Cardiac muscle cell (in vitro differentiated cells and primary cell): ENCODE data around the gene LIX1. TPM values are rescaled to one million over a fixed set of nuclear protein-coding genes. Genes with fewer than 3 reads are reported as not detected.

Experiments
- DNase-seq, 2 donors: peaks; one replicate each; pipeline versions ENCODE4 v3.0.0 to v3.0.0-alpha.2; 2010 to 2017; ENCODE audit warnings: low read depth in 1 of 2, low spot score in 1 of 2
- H3K27ac ChIP-seq: fragments of 200-600 bp; sonication (generic); 2 replicates; pipeline ENCODE4 v1.5.1; 2016
- H3K27me3 ChIP-seq: fragments of 200-600 bp; sonication (generic); 2 replicates; pipeline ENCODE4 v1.6.0; 2016; ENCODE audit warnings: control low read depth
- H3K36me3 ChIP-seq: fragments of 200-600 bp; sonication (generic); 2 replicates; pipeline ENCODE4 v1.5.1; 2016; ENCODE audit warnings: control low read depth
- H3K4me1 ChIP-seq: fragments of 200-600 bp; sonication (generic); 2 replicates; pipeline ENCODE4 v1.8.1; 2017; ENCODE audit warnings: low read depth, mild to moderate bottlenecking, mixed run types
- H3K4me3 ChIP-seq: fragments of 200-600 bp; sonication (generic); 2 replicates; pipeline ENCODE4 v1.5.1; 2016; ENCODE audit warnings: mild to moderate bottlenecking
- H3K9me3 ChIP-seq: fragments of 200-600 bp; sonication (generic); 2 replicates; pipeline ENCODE4 v1.5.1; 2017; ENCODE audit warnings: low read depth, mild to moderate bottlenecking, control low read depth
- CTCF ChIP-seq: IDR thresholded peaks from 2 replicates; pipeline ENCODE4 v1.5.1; 2012; ENCODE audit warnings: low read depth, mild to moderate bottlenecking, low read length
- polyA plus RNA-seq: library from polyadenylated mRNA; unstranded; fragments of >200 nt; fragmentation: Nextera tagmentation; extraction: Ambion mirVana; gene quantifications from 2 replicates; pipeline ENCODE4 v1.2.1, GENCODE V29; 2016
- total RNA-seq: library from RNA; depleted of rRNA; stranded (reverse); fragments of >200 nt; gene quantifications from 2 replicates; pipeline ENCODE4 v1.2.3, GENCODE V29; 2016

The LIX1 gene
- total and polyA plus RNA-seq, 2 experiments from 2014 or later = 68.1 to 96.0 TPM

- no peak for TF ChIP-seq CTCF
- no peak overlapping the region for H3K4me3 ChIP-seq
- peaks cover 42% of the 10 kb centered on the region for H3K4me1 ChIP-seq
- H3K27me3 ChIP-seq = no peaks in the 10 kb centered on the region
- peak overlapping the region; percentile 97 for H3K27ac ChIP-seq
- no peak for DNase-seq
- no peaks in the 10 kb centered on the region for H3K9me3 ChIP-seq
- peaks cover 25% of the 10 kb centered on the region for H3K36me3 ChIP-seq
Observed at GRCh38 chr5:97120195-97120594, 22.2 kb downstream of the LIX1 start.

GRCh38 chr5:97119007-97119390 is 23.4 kb downstream of the LIX1 start:
- no peak overlapping the region for H3K4me3 ChIP-seq
- H3K4me1 ChIP-seq = peaks cover 54% of the 10 kb centered on the region
- TF ChIP-seq CTCF = no peak
- H3K36me3 ChIP-seq = peaks cover 21% of the 10 kb centered on the region
- H3K27me3 ChIP-seq = no peaks in the 10 kb centered on the region
- H3K27ac ChIP-seq = peak overlapping the region; percentile 97
- H3K9me3 ChIP-seq = no peaks in the 10 kb centered on the region
- DNase-seq = no peak

GRCh38 chr5:97118261-97119006 is 24.0 kb downstream of the LIX1 start:
- peak overlapping the region; percentile 97 for H3K27ac ChIP-seq

GRCh38 chr5:97115932-97116331 is 26.5 kb downstream of the LIX1 start:
- Histone ChIP-seq H3K4me3 (no peak overlapping the region), H3K27ac (peak overlapping the region; percentile 97), H3K4me1 (peaks cover 76% of the 10 kb centered on the region), H3K36me3 (peaks cover 6% of the 10 kb centered on the region), H3K9me3 (no peaks in the 10 kb centered on the region), H3K27me3 (no peaks in the 10 kb centered on the region)
- peak in 1 of 2 donors; percentile 95 for DNase-seq
- no peak for TF ChIP-seq CTCF

More at GRCh38 chr5:97118261-97119006, 24.0 kb downstream of the LIX1 start:
- no peak for TF ChIP-seq CTCF
- peaks cover 15% of the 10 kb centered on the region for H3K36me3 ChIP-seq
- H3K4me1 ChIP-seq = peaks cover 56% of the 10 kb centered on the region
- H3K4me3 ChIP-seq = no peak overlapping the region
- no peaks in the 10 kb centered on the region for H3K27me3 ChIP-seq
- H3K9me3 ChIP-seq = no peaks in the 10 kb centered on the region
- DNase-seq = no peak

GRCh38 chr5:97112230-97112629 is 30.2 kb downstream of the LIX1 start:
- Histone ChIP-seq H3K4me3 (no peak overlapping the region), H3K27me3 (no peaks in the 10 kb centered on the region), H3K9me3 (no peaks in the 10 kb centered on the region), H3K27ac (peak overlapping the region; percentile 87), H3K36me3 (no peaks in the 10 kb centered on the region), H3K4me1 (peaks cover 67% of the 10 kb centered on the region)
- no peak for TF ChIP-seq CTCF
- no peak for DNase-seq
